ENCODE measurements around the gene RPH3AL. TPM values are rescaled to one million over a fixed set of nuclear protein-coding genes. Genes with fewer than 3 reads are reported as not detected.

Gene RPH3AL
- total and polyA plus RNA-seq, 9 donors: 5.8 to 43.8 (median 21.0) TPM

GRCh38 chr17:337453-337852 lies 15.2 kb downstream of the RPH3AL start:
- Histone ChIP-seq H3K4me1 (ENCODE audit: insufficient read depth) (peaks cover 34% of the 10 kb centered on the region), H3K27me3 (no peaks in the 10 kb centered on the region), H3K27ac (peak overlapping the region in 1 of 2 donors; percentile 72), H3K36me3 (no peaks in the 10 kb centered on the region), H3K9me3 (no peaks in the 10 kb centered on the region), H3K4me3 (no peak overlapping the region)
- intact Hi-C loops (cut with DNase I): loop anchor here in 2 of 4 donors (10.0 kb wide), 1 partner anchor 47 kb away; no protein-coding TSS in a partner anchor
- WGBS, 3 donors: 91 to 97% (median 93%) methylated on average over 15 of the region's 15 CpGs
- peak in 2 of 5 donors; percentile 36 to 37 for DNase-seq
- TF ChIP-seq CTCF (IDR thresholded peaks at IDR 0.05): no peak
- no peak for TF ChIP-seq POLR2A (IDR thresholded peaks at IDR 0.05)
- no peak for TF ChIP-seq EP300 (IDR thresholded peaks at IDR 0.05)

GRCh38 chr17:337022-337420 lies 15.6 kb downstream of the RPH3AL start:
- DNase-seq: no peak
- Histone ChIP-seq H3K9me3 (no peaks in the 10 kb centered on the region), H3K27me3 (no peaks in the 10 kb centered on the region), H3K4me3 (no peak overlapping the region), H3K27ac (peak overlapping the region in 1 of 2 donors; percentile 93), H3K36me3 (no peaks in the 10 kb centered on the region), H3K4me1 (ENCODE audit: insufficient read depth) (peaks cover 34% of the 10 kb centered on the region)
- intact Hi-C loops (cut with DNase I): loop anchor here in 2 of 4 donors (10.0 kb wide), 1 partner anchor 48 kb away; no protein-coding TSS in a partner anchor
- 97 to 98% (median 97%) methylated on average over 12 of the region's 12 CpGs for WGBS, 3 donors
- TF ChIP-seq CTCF (IDR thresholded peaks at IDR 0.05) (no peak), POLR2A (IDR thresholded peaks at IDR 0.05) (no peak)

GRCh38 chr17:336110-337021 lies 16.2 kb downstream of the RPH3AL start:
- H3K36me3 ChIP-seq: no peaks in the 10 kb centered on the region
- TF ChIP-seq POLR2A (IDR thresholded peaks at IDR 0.05) (no peak), EP300 (IDR thresholded peaks at IDR 0.05) (no peak)
- no peaks in the 10 kb centered on the region for H3K27me3 ChIP-seq
- DNase-seq: peak; percentile 87 to 93 (median 90)
- no peaks in the 10 kb centered on the region for H3K9me3 ChIP-seq
- H3K4me1 ChIP-seq (ENCODE audit: insufficient read depth): peaks cover 34% of the 10 kb centered on the region
- peak overlapping the region in 1 of 2 donors; percentile 93 for H3K27ac ChIP-seq
- H3K4me3 ChIP-seq: peak overlapping the region; percentile 18
- intact Hi-C loops (cut with DNase I): loop anchor here in 2 of 4 donors (10.0 kb wide), 1 partner anchor 48 kb away; no protein-coding TSS in a partner anchor
- 40 to 48% (median 41%) methylated on average over 37 of the region's 37 CpGs for WGBS, 3 donors

GRCh38 chr17:335691-336090 lies 16.9 kb downstream of the RPH3AL start:
- peak overlapping the region; percentile 18 for H3K4me3 ChIP-seq
- TF ChIP-seq CTCF (IDR thresholded peaks at IDR 0.05) (no peak), EP300 (IDR thresholded peaks at IDR 0.05) (no peak), POLR2A (IDR thresholded peaks at IDR 0.05) (no peak)
- H3K27ac ChIP-seq: peak overlapping the region in 1 of 2 donors; percentile 93
- H3K36me3 ChIP-seq: no peaks in the 10 kb centered on the region
- intact Hi-C loops (cut with DNase I): loop anchor here in 2 of 4 donors (10.0 kb wide), 1 partner anchor 49 kb away; no protein-coding TSS in a partner anchor
- H3K9me3 ChIP-seq: no peaks in the 10 kb centered on the region
- WGBS, 3 donors: 41 to 58% (median 51%) methylated on average over 11 to 12 of the region's 12 CpGs
- peak in 4 of 5 donors; percentile 29 to 63 (median 46) for DNase-seq
- H3K27me3 ChIP-seq: no peaks in the 10 kb centered on the region
- H3K4me1 ChIP-seq (ENCODE audit: insufficient read depth): peaks cover 34% of the 10 kb centered on the region

Data from ovary (tissue), 9 donors.